ENCODE measurements around the gene COA7. TPM values are rescaled to one million over a fixed set of nuclear protein-coding genes. Genes with fewer than 3 reads are reported as not detected.
A peak's percentile ranks its signal among the peaks of the same experiment; 100 is the strongest.
"Not testable (repeated sequence)": the region's sequence is repeated elsewhere in the genome, so short reads cannot be mapped to it uniquely, and the experiment has no call there.

Gene COA7
- total and polyA plus RNA-seq, 2 experiments from 2014 or later: 8.9 to 19.0 TPM

DNA sequence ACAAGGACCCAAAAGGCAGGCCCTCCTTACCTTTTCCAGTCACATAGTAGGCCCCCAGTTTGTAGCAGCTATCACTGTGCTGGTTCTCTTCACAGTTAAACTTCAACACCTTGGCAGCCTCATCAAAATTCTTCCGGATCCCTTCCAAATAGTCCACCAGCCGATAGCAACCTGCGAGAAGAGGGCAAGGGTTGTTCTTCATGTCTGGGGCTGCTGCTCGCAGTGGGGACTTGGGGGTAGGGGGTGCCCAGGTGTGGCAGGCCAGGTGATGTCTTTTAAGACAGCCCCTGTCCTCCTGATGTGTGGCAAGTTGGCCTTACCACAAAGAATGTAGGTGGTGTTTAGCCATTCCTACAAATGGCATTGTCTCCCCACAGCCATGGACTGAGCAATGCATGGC is 5.5 kb downstream of the COA7 start:
- DNase-seq (ENCODE audit: low spot score): no peak
- WGBS (ENCODE audit: low lambda C conversion rate, missing lambda C conversion rate): 95% methylated on average over 4 of the region's 4 CpGs
- Histone ChIP-seq H3K9me2 (replicated peaks; ENCODE audit: insufficient read depth) (no peaks in the 10 kb centered on the region), H4K20me1 (ENCODE audit: insufficient read depth, poor library complexity, severe bottlenecking) (no peaks in the 10 kb centered on the region), H3K4me1 (ENCODE audit: insufficient read depth) (peaks cover 9% of the 10 kb centered on the region), H2AFZ (no peak overlapping the region), H3K79me2 (peaks cover 50% of the 10 kb centered on the region), H3K27me3 (no peaks in the 10 kb centered on the region), H3K9me3 (ENCODE audit: low read depth) (no peaks in the 10 kb centered on the region), H3K27ac (no peak overlapping the region), H3K36me3 (replicated peaks; ENCODE audit: insufficient read depth, low read depth) (no peaks in the 10 kb centered on the region), H3K4me3 (no peak overlapping the region), H3K4me2 (no peak overlapping the region)
- TF ChIP-seq EZH2 (IDR thresholded peaks at IDR 0.05; ENCODE audit: borderline replicate concordance): no peak

DNA sequence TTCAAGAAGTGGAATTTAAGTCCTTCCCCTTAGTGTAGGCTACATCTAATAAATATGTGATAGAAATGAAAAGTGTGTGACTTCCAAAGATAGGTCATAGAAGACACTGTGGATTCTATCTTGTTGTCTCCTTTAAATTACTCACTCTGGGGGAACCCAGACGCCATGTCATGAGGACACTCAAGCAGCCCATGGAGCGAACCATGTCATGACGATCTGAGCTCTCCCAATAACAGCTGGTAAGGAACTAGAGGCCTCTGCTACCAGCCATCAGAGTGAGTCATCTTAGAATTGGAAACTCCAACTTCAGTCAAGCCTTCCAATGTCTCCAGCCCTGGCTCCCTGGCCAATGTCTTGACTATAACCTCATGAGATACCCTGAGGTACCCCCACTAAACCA is 6.3 kb downstream of the COA7 start:
- Histone ChIP-seq H3K9me3 (ENCODE audit: low read depth) (no peaks in the 10 kb centered on the region), H3K27me3 (no peaks in the 10 kb centered on the region), H4K20me1 (ENCODE audit: insufficient read depth, poor library complexity, severe bottlenecking) (no peaks in the 10 kb centered on the region), H3K9me2 (replicated peaks; ENCODE audit: insufficient read depth) (no peaks in the 10 kb centered on the region), H2AFZ (no peak overlapping the region), H3K4me1 (ENCODE audit: insufficient read depth) (peaks cover 2% of the 10 kb centered on the region), H3K4me3 (no peak overlapping the region), H3K4me2 (no peak overlapping the region), H3K27ac (no peak overlapping the region), H3K79me2 (peaks cover 41% of the 10 kb centered on the region), H3K36me3 (replicated peaks; ENCODE audit: insufficient read depth, low read depth) (no peaks in the 10 kb centered on the region)
- TF ChIP-seq EZH2 (IDR thresholded peaks at IDR 0.05; ENCODE audit: borderline replicate concordance) (no peak), EZH2phosphoT487 (IDR thresholded peaks at IDR 0.05; ENCODE audit: low read depth, severe bottlenecking, unreplicated experiment) (no peak)
- TF ChIP-seq, protein P1, sequence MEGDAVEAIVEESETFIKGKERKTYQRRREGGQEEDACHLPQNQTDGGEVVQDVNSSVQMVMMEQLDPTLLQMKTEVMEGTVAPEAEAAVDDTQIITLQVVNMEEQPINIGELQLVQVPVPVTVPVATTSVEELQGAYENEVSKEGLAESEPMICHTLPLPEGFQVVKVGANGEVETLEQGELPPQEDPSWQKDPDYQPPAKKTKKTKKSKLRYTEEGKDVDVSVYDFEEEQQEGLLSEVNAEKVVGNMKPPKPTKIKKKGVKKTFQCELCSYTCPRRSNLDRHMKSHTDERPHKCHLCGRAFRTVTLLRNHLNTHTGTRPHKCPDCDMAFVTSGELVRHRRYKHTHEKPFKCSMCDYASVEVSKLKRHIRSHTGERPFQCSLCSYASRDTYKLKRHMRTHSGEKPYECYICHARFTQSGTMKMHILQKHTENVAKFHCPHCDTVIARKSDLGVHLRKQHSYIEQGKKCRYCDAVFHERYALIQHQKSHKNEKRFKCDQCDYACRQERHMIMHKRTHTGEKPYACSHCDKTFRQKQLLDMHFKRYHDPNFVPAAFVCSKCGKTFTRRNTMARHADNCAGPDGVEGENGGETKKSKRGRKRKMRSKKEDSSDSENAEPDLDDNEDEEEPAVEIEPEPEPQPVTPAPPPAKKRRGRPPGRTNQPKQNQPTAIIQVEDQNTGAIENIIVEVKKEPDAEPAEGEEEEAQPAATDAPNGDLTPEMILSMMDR (IDR thresholded peaks at IDR 0.05; ENCODE audit: poor library complexity): no peak
- 93% methylated on average over 3 of the region's 3 CpGs for WGBS (ENCODE audit: low lambda C conversion rate, missing lambda C conversion rate)
- DNase-seq (ENCODE audit: low spot score): no peak

DNA sequence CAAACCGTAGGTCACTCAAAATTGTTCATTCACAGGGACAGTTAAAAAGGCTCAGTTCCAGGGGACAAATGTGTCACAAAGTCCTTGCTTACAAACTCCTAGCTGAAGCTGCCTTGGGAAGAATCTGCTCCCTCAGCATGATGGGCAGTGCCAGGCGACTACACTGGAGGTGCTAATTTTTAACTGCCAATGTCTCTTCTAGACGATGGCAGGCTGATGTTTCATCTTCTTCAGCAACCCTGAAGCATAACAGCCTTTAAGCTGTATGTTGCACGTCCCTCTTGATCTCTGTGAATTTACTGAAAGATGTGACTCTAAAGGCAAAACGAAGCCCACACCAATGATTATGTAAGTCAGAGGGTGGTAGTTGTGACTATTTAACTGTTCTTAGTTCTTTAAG is 11.3 kb downstream of the COA7 start:
- Histone ChIP-seq H3K4me1 (ENCODE audit: insufficient read depth) (no peaks in the 10 kb centered on the region), H3K9me3 (ENCODE audit: low read depth) (no peaks in the 10 kb centered on the region), H3K4me2 (no peak overlapping the region), H3K36me3 (replicated peaks; ENCODE audit: insufficient read depth, low read depth) (no peaks in the 10 kb centered on the region), H3K27me3 (no peaks in the 10 kb centered on the region), H3K79me2 (no peaks in the 10 kb centered on the region), H3K27ac (no peak overlapping the region), H2AFZ (no peak overlapping the region), H3K4me3 (no peak overlapping the region), H3K9me2 (replicated peaks; ENCODE audit: insufficient read depth) (no peaks in the 10 kb centered on the region), H4K20me1 (ENCODE audit: insufficient read depth, poor library complexity, severe bottlenecking) (no peaks in the 10 kb centered on the region)
- no peak for DNase-seq (ENCODE audit: low spot score)
- WGBS (ENCODE audit: low lambda C conversion rate, missing lambda C conversion rate): 93% methylated on average over 5 of the region's 5 CpGs
- TF ChIP-seq, protein P1 (IDR thresholded peaks at IDR 0.05; ENCODE audit: poor library complexity): no peak
- TF ChIP-seq EZH2 (IDR thresholded peaks at IDR 0.05; ENCODE audit: borderline replicate concordance) (no peak), EZH2phosphoT487 (IDR thresholded peaks at IDR 0.05; ENCODE audit: low read depth, severe bottlenecking, unreplicated experiment) (no peak)

DNA sequence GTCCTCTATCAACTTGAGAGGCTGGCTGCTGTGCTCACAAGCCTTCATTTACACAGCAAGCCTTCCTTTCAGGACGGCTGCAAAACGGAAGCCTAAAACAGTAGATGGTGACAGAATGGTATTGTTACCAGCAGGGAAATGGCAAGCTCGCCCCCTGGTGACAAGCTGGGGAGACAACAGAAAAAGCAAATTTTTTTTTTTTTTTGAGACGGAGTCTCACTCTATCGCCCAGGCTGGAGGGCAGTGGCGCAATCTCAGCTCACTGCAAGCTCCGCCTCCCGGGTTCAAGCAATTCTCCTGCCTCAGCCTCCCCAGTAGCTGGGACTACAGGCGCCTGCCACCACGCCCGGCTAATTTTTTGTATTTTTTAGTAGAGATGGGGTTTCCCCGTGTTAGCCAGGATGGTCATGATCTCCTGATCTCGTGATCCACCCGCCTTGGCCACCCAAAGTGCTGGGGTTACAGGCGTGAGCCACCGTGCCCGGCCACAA is 11.8 kb downstream of the COA7 start:
- H3K4me3 ChIP-seq; H2AFZ ChIP-seq; H3K4me2 ChIP-seq; H4K20me1 ChIP-seq (ENCODE audit: insufficient read depth, poor library complexity, severe bottlenecking); H3K36me3 ChIP-seq (replicated peaks; ENCODE audit: insufficient read depth, low read depth); H3K27me3 ChIP-seq; H3K9me3 ChIP-seq (ENCODE audit: low read depth); H3K4me1 ChIP-seq (ENCODE audit: insufficient read depth); H3K9me2 ChIP-seq (replicated peaks; ENCODE audit: insufficient read depth); H3K79me2 ChIP-seq; H3K27ac ChIP-seq: not testable (repeated sequence)
- DNase-seq (ENCODE audit: low spot score): peak; percentile 84
- WGBS (ENCODE audit: low lambda C conversion rate, missing lambda C conversion rate): 55% methylated on average over 17 of the region's 17 CpGs
- TF ChIP-seq, protein P1 (IDR thresholded peaks at IDR 0.05; ENCODE audit: poor library complexity): peak; percentile 94

Data from hepatocyte (in vitro differentiated cells).